GM19043 (cell line): Measurements from ENCODE around the gene GAST.
"Not testable (repeated sequence)": the region's sequence is repeated elsewhere in the genome, so short reads cannot be mapped to it uniquely, and the experiment has no call there.

Source experiments
- ATAC-seq: cut with Tn5 transposase; IDR thresholded peaks from one replicate; pipeline ENCODE4 v1.9.1; 2021; ENCODE audit warnings: low read depth; ENCODE audit not compliant: unreplicated experiment

The GAST gene

GRCh38 chr17:41682631-41683030, 29.5 kb upstream of the GAST start:
- ATAC-seq, result no peak

GRCh38 chr17:41683441-41684007, 28.6 kb upstream of the GAST start:
- no peak for ATAC-seq

GRCh38 chr17:41684035-41684434, 28.1 kb upstream of the GAST start:
- no peak for ATAC-seq

- not testable (repeated sequence) for ATAC-seq
Measured at GRCh38 chr17:41685753-41686152, 26.4 kb upstream of the GAST start.

- ATAC-seq, result no peak
Measured at GRCh38 chr17:41686281-41686680, 25.9 kb upstream of the GAST start.

GRCh38 chr17:41687828-41688640, 24.1 kb upstream of the GAST start:
- ATAC-seq, result no peak

GRCh38 chr17:41688641-41689496, 23.3 kb upstream of the GAST start, which contains the start of gene EIF1:
EIF1 (plus strand) TSS chr17:41688885; CDS start chr17:41689039, 154 bp downstream.
- peak; percentile 65 for ATAC-seq

GRCh38 chr17:41689497-41690299, 22.4 kb upstream of the GAST start:
- no peak for ATAC-seq

- no peak for ATAC-seq
Measured at GRCh38 chr17:41690497-41690896, 21.6 kb upstream of the GAST start.

GRCh38 chr17:41691031-41691777, 20.9 kb upstream of the GAST start:
- ATAC-seq, result no peak

GRCh38 chr17:41692722-41693521, 19.2 kb upstream of the GAST start:
- no peak for ATAC-seq

GRCh38 chr17:41695134-41695661, 16.9 kb upstream of the GAST start:
- no peak for ATAC-seq

- ATAC-seq, result no peak
Measured at GRCh38 chr17:41695954-41696757, 16.0 kb upstream of the GAST start.

- ATAC-seq, result no peak
Measured at GRCh38 chr17:41697122-41697962, 14.8 kb upstream of the GAST start.

- not testable (repeated sequence) for ATAC-seq
Measured at GRCh38 chr17:41700843-41701242, 11.3 kb upstream of the GAST start.

GRCh38 chr17:41702712-41703111, 9.4 kb upstream of the GAST start:
- ATAC-seq, result no peak
